Tibial nerve (tissue), 4 donors: ENCODE results near the gene STAB2. TPM values are rescaled to one million over a fixed set of nuclear protein-coding genes. Genes with fewer than 3 reads are reported as not detected.

Experiments
- DNase-seq, 2 donors: peaks; one replicate each; pipeline ENCODE4 v3.0.0-alpha.2; 2019; ENCODE audit warnings: low spot score in 2 of 2
- H3K27ac ChIP-seq, 4 donors: fragments of 200-600 bp; sonication (generic) in 3 of 4; one replicate each; pipeline ENCODE4 v1.5.1; 2017 to 2019; ENCODE audit warnings: mild to moderate bottlenecking in 1 of 4
- H3K27me3 ChIP-seq, 2 donors: fragments of 200-600 bp; sonication (generic) in 1 of 2; one replicate each; pipeline versions ENCODE4 v1.5.1 to v1.6.0; 2017 to 2019
- H3K36me3 ChIP-seq, 3 donors: fragments of 200-600 bp; sonication (generic); one replicate each; pipeline ENCODE4 v1.5.1; 2018 to 2019
- H3K4me1 ChIP-seq, 4 donors: fragments of 200-600 bp; sonication (generic) in 3 of 4; one replicate each; pipeline ENCODE4 v1.5.1; 2017 to 2019
- H3K4me3 ChIP-seq, 4 donors: fragments of 200-600 bp; sonication (generic) in 3 of 4; one replicate each; pipeline ENCODE4 v1.5.1; 2017 to 2019; ENCODE audit warnings: mild to moderate bottlenecking in 1 of 4, moderate library complexity in 1 of 4
- H3K9me3 ChIP-seq, 4 donors: fragments of 200-600 bp; sonication (generic) in 3 of 4; one replicate each; pipeline ENCODE4 v1.5.1; 2017 to 2019
- CTCF ChIP-seq, 5 experiments: fragments of 200-600 bp in 3 of 5; fragments of 450-650 bp in 2 of 5; sonication (generic) in 3 of 5; IDR thresholded peaks; one replicate each; pipeline ENCODE4 v1.5.1; 2016 to 2019; ENCODE audit warnings: antibody characterized with exemption in 5 of 5, mild to moderate bottlenecking in 3 of 5, moderate library complexity in 2 of 5
- EP300 ChIP-seq, 2 donors: sonication (generic); formaldehyde crosslinking; IDR thresholded peaks; one replicate each; pipeline ENCODE4 v1.6.1; 2017; ENCODE audit warnings: antibody characterized with exemption in 2 of 2, mild to moderate bottlenecking in 1 of 2
- POLR2A ChIP-seq, 2 donors: fragments of 450-650 bp; IDR thresholded peaks; one replicate each; pipeline ENCODE4 v1.6.1; 2017; ENCODE audit warnings: antibody characterized with exemption in 2 of 2, mild to moderate bottlenecking in 2 of 2, moderate library complexity in 2 of 2
- WGBS, 2 donors: methylation state at CpG; one replicate each; pipeline ENCODE4 v1.1.5; 2018; 5-methylcytosine and 5-hydroxymethylcytosine counted together
- total RNA-seq, 4 donors: library from RNA; depleted of rRNA; stranded (reverse); fragments of >200 nt; gene quantifications; one replicate each; pipeline ENCODE4 v1.1.0, GENCODE V29; 2016

STAB2 gene
- total RNA-seq, 4 donors from 2014 or later, result 0.20 TPM; not detected in 3

GRCh38 chr12:103640410-103640809 is 53.3 kb downstream of the STAB2 start:
- Histone ChIP-seq H3K27me3 (no peaks in the 10 kb centered on the region), H3K4me3 (no peak overlapping the region), H3K36me3 (no peaks in the 10 kb centered on the region), H3K27ac (no peak overlapping the region), H3K9me3 (peaks cover 0 to 4% (median 0%) of the 10 kb centered on the region in 4 donors), H3K4me1 (no peaks in the 10 kb centered on the region)
- DNase-seq, result no peak
- 0 to 15% methylated on average over 1 of the region's 1 CpG for WGBS, 2 donors
- TF ChIP-seq EP300 (IDR thresholded peaks at IDR 0.05) (no peak), POLR2A (IDR thresholded peaks at IDR 0.05) (no peak), CTCF (IDR thresholded peaks at IDR 0.05) (no peak)

GRCh38 chr12:103640831-103641230 is 53.8 kb downstream of the STAB2 start:
- Histone ChIP-seq H3K36me3 (no peaks in the 10 kb centered on the region), H3K9me3 (no peaks in the 10 kb centered on the region), H3K27ac (no peak overlapping the region), H3K27me3 (no peaks in the 10 kb centered on the region), H3K4me1 (no peaks in the 10 kb centered on the region), H3K4me3 (no peak overlapping the region)
- 83 to 88% methylated on average over 4 of the region's 4 CpGs for WGBS, 2 donors
- TF ChIP-seq CTCF (IDR thresholded peaks at IDR 0.05) (no peak), POLR2A (IDR thresholded peaks at IDR 0.05) (no peak), EP300 (IDR thresholded peaks at IDR 0.05) (no peak)
- no peak for DNase-seq

GRCh38 chr12:103642240-103642864 is 55.3 kb downstream of the STAB2 start:
- Histone ChIP-seq H3K36me3 (no peaks in the 10 kb centered on the region), H3K4me1 (no peaks in the 10 kb centered on the region), H3K9me3 (no peaks in the 10 kb centered on the region), H3K27me3 (no peaks in the 10 kb centered on the region), H3K27ac (no peak overlapping the region), H3K4me3 (no peak overlapping the region)
- TF ChIP-seq POLR2A (IDR thresholded peaks at IDR 0.05) (no peak), EP300 (IDR thresholded peaks at IDR 0.05) (no peak), CTCF (IDR thresholded peaks at IDR 0.05) (no peak)
- 53 to 58% methylated on average over 3 of the region's 3 CpGs for WGBS, 2 donors
- DNase-seq, result no peak

- WGBS, 2 donors, result 51 to 53% methylated on average over 1 of the region's 1 CpG
- no peak for TF ChIP-seq POLR2A (IDR thresholded peaks at IDR 0.05)
- TF ChIP-seq CTCF (IDR thresholded peaks at IDR 0.05), result no peak
- no peak for TF ChIP-seq EP300 (IDR thresholded peaks at IDR 0.05)
- no peaks in the 10 kb centered on the region for H3K27me3 ChIP-seq
- DNase-seq, result no peak
- no peaks in the 10 kb centered on the region for H3K36me3 ChIP-seq
- no peaks in the 10 kb centered on the region for H3K9me3 ChIP-seq
- no peak overlapping the region for H3K4me3 ChIP-seq
- no peaks in the 10 kb centered on the region for H3K4me1 ChIP-seq
- no peak overlapping the region for H3K27ac ChIP-seq
These were observed 58.1 kb downstream of the STAB2 start for GRCh38 chr12:103645202-103645601.

GRCh38 chr12:103647267-103647666 is 60.2 kb downstream of the STAB2 start:
- WGBS, 2 donors, result 18 to 29% methylated on average over 2 of the region's 2 CpGs
- Histone ChIP-seq H3K9me3 (no peaks in the 10 kb centered on the region), H3K4me3 (no peak overlapping the region), H3K36me3 (no peaks in the 10 kb centered on the region), H3K27ac (no peak overlapping the region), H3K4me1 (no peaks in the 10 kb centered on the region), H3K27me3 (no peaks in the 10 kb centered on the region)
- DNase-seq, result no peak
- TF ChIP-seq POLR2A (IDR thresholded peaks at IDR 0.05), result no peak
- TF ChIP-seq EP300 (IDR thresholded peaks at IDR 0.05), result no peak
- no peak for TF ChIP-seq CTCF (IDR thresholded peaks at IDR 0.05)
